NCI-H460 (cell line): ENCODE measurements around the gene CEACAM16. TPM values are rescaled to one million over a fixed set of nuclear protein-coding genes. Genes with fewer than 3 reads are reported as not detected.
A peak's percentile ranks its signal among the peaks of the same experiment; 100 is the strongest.
"Not testable (repeated sequence)": the region's sequence is repeated elsewhere in the genome, so short reads cannot be mapped to it uniquely, and the experiment has no call there.

Source experiments
- DNase-seq: peaks from one replicate; pipeline ENCODE4 v3.0.0-alpha.2; 2016; ENCODE audit warnings: low read depth; ENCODE audit errors: extremely low read depth
- total RNA-seq: library from RNA; depleted of rRNA; stranded (reverse); fragments of >200 nt; shearing (Covaris generic); gene quantifications from 2 replicates; pipeline ENCODE4 v1.2.3, GENCODE V29; 2014

The CEACAM16 gene
- total RNA-seq, 1 experiment from 2014 or later: not detected

DNA sequence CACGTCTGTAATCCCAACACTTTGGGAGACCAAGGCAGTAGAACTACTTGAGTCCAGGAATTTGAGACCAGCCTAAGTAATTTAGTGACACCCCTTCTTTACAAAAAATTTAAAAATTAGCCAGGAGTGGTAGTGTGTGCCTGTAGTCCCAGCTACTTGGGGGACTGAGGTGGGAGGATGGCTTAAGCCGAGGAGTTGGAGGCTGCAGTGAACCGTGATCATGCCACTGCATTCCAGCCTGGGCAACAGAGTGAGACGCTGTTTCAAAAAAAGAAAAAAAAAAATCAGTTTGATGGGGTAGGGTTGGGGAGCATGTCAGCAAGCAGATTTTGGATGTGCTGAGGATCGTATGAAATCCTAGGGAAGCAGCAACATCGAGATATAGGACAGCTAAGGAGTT lies 23.4 kb upstream of the CEACAM16 start:
- no peak for DNase-seq

DNA sequence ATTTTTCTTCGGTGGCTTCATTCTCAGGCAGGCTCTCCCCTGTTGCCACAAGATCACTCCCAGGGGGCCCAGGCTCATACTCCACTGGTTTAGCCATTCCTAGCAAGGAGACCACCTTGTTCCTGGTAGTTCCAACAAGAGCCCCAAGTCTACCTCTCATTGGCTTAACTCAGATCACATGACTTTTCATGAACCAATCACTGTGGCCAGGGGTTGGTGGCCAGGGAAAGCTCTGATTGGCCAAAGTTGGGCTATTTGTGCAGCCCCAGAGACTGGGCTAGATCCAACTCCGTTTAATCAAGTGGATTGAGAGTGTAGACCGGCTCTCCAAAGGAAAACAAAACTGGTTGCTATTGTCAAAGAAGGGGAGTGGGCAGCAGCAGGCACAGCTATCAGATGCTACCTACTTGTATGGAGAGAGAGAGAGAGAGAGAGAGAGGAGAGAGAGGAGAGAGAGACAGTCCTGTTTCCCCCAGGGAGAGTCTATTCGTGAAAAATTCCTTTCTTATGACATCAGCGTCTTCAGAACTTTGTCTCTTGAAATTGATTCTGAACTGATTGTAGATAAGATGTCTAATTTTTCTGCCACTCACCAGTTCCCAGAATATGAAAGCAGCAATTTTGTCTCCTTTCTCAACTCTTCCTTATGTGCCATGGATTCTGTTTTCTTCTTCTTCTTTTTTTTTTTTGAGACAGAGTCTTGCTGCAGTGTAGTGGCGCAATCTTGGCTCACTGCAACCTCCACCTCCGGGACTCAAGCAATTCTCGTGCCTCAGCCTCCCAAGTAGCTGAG lies 21.7 kb upstream of the CEACAM16 start:
- peak; percentile 52 for DNase-seq

DNA sequence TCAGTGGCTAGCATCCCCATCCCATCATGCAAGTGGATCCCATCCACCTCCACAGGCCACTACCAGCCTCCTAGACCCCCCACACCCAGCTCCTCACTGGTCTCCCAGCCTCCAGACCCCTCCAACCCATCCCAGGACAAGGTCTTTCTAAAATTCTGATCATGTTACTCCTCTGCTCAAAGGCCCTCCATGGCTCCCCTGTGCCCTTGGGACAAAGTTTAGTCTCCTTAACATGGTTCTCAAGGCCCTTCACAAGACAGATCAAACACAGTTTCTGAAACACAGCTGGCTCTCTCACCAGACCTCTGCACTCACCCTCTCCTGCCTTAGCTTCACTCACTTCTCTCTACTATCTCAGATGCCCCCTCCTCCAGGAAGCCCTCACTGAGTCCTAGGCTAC lies 18.4 kb upstream of the CEACAM16 start:
- no peak for DNase-seq

DNA sequence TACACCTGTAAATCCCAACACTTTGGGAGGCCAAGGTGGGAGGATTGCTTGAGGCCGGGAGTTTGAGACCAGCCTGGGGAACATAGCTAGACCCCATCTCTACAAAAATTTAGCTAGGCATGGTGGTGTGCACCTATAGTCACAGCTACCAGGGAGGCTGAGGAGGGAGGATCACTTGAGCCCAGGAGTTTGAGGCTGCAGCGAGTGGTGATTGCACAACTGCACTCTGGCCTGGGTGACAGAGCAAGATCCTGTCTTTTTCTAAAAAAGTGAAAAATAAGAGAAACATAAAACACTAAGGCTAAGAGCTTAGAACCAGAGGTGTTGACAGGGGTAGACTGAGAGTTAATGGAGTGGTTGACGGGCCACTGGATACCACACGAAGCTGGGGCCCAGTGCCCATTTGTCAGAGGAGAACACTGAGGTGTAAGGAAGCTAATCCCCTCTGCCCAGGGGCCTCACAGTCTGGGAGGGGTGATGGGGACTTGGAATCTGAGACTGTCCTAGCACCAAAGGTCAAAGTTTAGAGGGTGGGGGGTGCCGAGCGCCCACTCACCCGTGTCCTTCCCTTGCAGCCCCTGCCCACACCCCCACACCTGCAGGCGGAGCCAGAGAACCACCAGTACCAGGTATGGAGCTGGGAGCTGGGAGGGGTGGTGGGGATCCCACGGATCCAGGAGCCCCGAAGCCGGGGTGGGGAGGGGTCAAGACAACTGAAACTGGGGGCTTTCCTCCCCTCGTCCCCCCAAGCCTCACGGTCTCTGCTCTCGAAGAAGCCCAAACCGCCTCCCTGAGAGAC lies 16.8 kb upstream of the CEACAM16 start:
- no peak for DNase-seq

DNA sequence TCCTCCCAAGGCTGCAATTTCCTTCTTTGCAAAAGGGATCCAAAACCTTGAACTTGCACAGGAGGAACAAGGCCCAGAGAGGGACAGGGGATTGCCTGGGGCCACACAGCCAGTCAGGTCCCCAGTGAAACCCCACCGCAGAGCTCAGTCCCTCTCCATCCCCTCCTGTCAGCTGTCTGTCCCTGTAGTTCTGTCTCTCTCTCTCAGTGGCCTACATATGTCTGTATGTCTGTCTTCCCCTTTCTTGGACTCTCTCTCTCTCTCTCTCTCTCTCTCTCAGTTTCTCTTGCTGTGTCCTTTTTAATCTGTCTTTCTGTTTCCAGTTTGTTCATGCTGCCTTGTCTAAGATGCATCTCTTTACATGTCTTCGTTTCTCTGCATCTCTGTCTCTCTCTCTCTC lies 16.1 kb upstream of the CEACAM16 start:
- DNase-seq: no peak

DNA sequence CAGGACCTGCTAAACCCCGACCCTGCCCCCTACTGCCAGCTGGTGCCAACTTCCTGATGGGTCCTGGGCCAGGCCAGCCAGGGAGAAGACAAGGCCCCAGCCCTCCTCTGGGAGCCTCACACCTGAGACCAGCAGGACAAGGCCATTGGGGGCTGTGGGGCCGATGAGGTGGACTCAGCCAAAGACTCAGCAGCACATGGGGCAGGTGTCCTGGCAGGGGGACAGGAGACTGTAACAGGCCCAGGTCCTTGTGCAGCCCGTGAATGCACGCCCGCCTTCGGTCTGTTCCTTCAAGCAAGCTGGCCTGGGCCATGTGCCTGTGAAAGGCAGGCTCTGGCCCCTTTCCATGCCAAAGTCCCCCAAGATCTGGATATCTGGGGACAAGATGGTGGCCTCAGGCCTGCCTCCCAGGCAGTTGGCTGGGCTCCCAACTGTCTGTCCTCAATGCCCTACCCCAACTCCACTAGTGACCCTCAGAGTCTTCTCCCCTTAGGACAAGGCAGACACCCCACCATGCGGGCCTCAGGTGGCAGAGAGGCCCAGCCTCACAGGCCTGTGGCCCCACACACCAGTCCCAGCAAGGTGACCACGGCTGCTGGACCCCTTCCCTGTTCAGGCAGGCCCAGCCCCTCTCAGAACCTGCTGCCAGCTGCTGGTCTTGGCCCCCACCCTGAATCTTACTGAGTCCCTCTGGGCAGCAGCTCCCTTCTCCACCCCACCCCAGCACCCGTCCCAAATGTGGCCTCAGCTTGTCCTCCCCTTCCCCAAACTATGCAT lies 15.3 kb upstream of the CEACAM16 start:
- no peak for DNase-seq

DNA sequence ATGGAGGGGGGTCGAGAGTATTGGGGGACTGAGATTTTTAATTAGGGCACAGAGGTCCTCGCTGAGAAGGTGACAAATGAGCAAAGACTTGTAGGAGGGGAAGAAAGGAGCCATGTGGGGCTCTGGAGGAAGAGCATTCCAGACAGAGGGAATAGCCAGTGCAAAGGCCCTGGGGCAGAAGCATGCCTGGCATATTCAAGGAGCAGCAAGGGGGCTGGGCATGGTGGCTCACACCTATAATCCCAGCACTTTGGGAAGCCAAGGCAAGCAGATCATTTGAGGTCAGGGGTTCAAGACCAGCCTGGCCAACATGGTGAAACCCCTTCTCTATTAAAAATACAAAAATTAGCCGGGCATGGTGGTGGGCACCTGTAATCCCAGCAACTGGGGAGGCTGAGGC lies 14.6 kb upstream of the CEACAM16 start:
- not testable (repeated sequence) for DNase-seq

DNA sequence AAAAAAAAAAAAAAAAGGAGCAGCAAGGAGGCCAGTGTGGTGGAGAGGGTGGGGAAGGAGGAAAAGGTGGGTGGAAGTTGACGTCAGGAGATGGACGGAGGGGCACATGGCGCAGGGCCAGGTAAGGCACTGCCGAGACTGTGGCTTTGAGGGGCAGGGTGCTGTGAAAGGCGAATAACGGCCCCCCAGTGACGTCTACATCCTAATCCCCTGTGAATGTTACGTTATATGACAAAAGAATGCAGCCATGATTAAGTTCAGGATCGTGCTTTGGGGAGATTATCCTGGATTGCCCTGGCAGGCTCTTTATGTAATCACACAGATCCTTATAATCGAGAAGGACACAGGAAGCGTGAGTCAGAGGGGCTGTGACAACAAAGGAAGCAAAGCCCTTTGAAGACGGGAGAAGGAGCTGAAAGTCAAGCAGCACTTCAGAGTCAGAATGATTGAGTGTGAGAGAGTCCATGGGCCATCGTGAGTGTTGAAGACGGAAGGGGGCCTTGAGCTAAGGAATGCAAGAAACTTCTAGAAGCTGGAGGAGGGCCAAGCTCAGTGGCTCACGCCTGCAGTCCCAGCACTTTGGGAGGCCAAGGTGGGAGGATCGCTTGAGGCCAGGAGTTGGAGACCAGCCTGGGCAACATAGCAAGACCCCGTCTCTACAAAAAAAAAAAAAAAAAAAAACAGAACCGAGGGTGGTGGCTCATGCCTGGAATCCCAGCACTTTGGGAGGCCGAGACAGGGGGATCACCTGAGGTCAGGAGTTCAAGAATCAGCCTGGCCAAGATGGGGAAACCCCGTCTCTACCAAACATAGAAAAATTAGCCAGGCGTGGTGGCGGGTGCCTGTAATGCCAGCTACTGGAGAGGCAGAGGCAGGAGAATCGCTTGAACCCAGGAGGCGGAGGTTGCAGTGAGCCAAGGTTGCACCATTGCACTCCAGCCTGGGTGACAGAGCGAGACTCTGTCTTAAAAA lies 13.8 kb upstream of the CEACAM16 start:
- peak; percentile 88 for DNase-seq

DNA sequence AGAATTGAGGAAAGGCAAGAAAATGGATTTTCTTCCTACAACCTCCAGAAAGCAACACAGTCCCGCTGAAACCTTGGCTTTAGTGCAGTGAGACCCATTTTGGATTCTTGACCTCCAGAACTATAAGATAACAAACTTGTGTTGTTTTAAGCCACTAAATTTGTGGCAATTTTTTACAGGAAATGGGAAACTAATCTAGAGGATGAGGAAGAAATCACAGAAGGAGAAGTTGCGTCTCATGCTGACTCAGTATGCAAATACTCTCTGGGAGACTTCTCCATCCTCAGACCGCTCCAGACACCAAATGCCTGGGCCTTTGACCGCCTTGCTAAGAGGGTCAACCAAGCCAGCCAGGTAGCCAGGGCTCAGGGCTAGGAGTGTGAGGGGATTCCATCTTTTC lies 13.1 kb upstream of the CEACAM16 start:
- no peak for DNase-seq

DNA sequence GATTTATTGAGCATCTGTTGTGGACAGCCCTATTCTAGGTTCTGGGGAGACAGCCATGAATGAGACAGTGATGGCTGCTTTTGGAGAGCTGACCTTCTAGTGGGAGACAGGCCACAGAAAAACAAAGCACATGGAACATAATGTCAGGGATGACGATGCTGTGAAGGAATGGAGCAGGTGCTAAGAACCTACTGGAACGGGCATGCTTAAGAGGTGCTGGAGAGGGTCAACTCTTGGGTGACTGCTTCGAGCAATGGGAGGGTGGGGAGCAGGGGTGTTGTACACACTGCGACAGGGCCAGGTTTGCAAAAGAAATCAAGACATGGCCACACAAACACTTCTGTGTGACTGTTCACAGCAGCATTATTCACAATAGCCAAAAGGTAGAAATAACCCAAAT lies 12.1 kb upstream of the CEACAM16 start:
- DNase-seq: no peak

DNA sequence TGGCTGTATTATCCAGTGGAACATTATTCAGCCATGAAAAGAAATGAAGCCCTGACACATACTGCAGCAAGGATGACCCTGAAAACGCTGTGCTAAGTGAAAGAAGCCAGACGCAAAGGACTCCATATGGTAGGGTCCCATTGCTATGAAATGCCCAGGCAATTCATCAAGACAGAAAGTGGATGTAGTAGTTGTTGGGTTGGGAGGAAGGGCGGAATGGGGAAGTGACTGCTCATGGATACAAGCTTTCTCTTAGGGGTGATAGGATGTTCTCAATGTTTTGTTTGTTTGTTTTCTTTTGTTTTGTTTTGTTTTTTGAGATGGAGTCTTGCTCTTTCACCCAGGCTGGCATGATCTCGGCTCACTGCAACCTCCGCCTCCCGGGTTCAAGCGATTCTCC lies 11.1 kb upstream of the CEACAM16 start:
- no peak for DNase-seq

DNA sequence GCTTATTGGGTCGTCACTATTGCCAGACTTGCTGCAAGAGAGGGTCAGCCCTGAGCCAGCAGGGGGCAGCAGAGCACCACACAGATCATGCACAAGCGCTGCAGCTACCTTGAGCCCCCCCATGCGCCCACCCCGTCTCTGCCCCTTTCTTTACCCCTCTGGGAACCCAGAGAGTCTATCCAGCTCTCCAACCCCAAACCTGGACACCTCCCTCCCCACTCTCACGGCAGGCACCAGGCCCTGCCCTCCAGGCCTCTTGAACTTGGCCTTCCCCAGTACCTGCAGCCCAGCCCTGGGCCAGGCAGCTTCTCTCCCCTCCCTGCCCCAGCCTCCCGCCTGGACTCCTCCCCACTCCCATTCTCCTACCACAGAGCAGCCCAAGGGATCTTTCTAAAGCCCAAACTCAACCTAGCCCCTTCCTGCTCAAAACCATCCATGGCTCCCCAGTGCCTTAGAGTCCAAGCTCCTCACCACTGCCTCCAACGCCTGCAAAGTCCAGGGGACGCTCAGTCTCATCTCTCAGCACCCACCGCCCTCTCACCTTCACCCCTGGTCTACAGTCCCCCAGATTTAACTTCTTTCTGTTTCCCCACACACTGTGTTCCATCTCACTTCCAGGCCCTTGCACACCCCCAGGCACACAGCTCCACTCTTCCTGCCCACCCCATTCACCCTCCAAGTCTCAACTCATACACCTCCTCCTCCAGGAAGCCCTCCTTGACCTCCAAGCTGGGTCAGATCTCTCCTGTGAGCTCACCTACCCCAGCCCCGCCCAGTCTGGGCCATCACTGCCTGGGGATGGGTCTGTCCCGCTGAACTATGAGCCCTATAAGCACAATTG lies 9.4 kb upstream of the CEACAM16 start:
- peak; percentile 41 for DNase-seq

DNA sequence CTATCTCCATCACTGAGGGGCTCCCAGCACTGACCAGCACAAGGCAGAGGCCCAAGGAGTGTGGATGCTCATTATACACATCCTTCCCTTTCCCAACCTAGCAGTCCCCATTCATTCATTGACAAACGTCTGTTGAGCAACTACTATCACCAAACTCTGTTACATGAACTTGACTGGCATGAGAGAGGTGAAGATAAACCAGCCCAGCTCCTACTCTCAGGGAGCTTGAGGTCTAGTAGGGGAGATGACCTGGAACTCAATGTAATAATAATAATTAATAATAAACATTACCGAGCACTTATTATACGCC lies 8.9 kb upstream of the CEACAM16 start:
- no peak for DNase-seq

DNA sequence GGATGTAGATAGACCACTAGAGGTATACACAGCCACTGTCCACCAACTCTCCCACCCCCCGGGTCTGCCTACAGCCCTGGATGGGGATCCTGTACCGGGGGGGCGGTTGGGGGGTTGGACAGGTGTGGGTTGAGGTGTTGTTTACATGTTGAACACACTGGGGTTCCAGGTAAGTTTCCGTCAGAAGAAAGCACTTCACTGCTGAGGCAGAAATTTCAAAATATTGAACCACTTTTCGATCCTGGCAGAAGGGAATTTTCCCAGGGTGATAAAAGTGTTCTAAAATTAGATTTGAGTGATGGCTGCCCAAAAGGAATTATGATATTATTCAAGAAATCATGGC lies 6.6 kb upstream of the CEACAM16 start:
- no peak for DNase-seq

DNA sequence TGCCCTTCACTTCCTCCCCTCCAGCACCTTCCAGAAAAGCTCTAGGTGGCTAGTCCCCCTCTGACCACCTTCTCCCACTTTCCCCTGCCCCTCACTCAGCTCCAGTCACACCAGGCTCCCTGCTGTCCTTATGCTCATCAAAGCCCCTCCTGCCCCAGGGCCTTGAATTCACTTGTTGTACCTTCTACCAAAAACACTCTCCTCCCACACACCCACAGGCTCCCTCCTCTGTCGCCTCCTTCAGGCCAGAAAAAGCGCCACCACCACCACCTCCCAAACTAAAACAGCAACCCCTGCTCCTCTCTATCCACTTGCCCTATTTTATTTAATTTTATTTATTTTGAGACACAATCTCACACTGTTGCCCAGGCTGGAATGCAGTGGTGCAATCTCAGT lies 4.8 kb upstream of the CEACAM16 start:
- DNase-seq: no peak

DNA sequence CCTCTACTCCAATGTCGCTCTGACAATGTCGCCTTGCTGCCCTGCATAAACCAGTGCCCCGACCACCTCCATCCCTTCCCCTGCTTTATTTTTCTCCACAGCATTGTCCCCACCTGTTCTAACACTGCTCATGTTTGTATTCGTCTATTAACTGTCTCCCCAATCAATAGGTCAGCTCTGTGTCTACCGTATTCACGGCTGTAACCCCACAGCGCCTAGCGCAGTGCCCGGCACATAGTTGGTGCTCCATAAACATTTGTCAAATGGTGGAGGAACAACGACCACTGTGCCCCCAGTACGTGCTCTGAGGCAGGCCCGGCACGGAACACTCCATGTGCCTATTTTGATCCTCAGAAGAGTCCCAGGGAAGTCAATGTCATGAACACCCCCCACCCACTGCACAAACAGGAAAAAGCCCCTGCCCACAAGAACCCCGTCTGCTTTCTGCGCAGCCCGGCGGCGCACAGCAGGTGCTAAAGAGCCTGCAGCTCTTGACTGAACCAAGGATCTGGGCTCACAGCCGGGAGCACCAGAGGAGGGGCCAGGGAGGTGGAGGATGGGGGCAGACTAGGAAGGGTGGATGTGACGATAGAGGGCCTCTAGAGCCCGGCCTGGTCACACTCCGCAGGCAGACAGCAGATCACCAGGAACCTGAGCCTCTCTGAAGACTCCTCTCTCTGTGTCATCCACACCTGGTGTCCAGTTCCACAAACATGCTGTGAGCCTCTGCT lies 1.8 kb upstream of the CEACAM16 start:
- no peak for DNase-seq

DNA sequence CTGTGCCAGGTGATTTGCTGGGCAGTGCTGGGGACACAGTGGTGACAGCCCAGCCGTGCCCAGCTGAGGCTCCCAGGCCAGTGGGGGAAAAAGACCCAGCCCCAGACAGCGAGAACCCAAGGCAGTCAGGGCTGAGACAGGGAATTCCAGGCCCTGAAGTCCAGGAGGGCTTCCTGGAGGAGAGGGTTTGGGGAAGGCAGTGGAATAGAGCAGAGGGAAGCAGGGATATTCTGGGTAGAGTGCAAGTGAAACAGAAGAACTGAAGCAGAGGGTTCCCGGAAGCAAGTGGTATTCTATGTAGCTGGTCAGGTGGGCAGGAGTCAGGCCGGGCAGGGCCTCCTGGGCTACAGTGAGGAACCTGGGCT lies 1.3 kb upstream of the CEACAM16 start:
- DNase-seq: no peak

DNA sequence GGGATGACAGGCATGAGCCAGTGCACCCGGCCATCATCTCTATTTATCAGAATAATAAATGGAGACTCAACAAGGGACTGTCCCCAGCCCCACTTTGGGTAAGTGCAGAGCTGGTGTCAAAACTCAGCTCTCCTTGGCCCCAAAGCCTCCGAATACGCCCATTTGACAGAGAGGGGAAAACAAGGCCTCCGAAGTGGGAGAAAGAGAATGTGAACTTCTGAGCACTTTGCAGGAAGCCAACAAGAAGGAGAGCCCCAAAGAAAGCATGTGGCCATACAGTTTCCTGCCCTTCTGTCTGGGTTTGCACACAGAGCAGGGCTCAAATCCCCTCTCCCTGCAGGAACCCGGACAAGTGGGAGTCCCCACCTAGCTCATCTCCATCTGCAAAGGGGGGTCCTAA lies 1.6 kb downstream of the CEACAM16 start:
- DNase-seq: no peak

DNA sequence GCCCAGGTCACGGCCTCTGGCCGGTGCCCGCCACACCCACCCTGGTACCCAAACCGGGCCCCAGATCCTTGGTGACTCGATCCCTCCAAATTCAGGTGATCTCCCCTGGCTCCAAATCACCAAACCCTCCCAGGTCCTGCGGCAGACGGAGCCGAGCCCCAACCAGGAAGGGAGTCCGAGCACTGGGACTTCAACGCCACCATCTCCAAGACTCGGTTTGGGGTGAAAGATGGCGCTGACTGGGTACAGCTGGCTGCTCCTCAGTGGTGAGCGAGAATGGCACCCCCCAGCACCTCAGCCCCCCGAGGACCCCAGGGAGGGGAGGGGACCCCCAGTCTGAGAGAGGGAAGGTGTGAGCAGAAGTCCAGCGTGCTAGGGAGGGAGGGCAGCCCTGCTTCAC lies 2.3 kb downstream of the CEACAM16 start:
- DNase-seq: no peak
